Loucy (cell line): ENCODE data around the gene CCDC102B.

Experiments used
- CTCF ChIP-seq: fragments of 200-600 bp; sonication (generic); conservative IDR thresholded peaks from 2 replicates; pipeline ENCODE4 v1.5.1; 2014; ENCODE audit warnings: mild to moderate bottlenecking, antibody characterized with exemption, low read length
- EZH2phosphoT487 ChIP-seq: fragments of 200-600 bp; IDR thresholded peaks from 2 replicates; pipeline ENCODE4 v1.6.1; 2018; ENCODE audit warnings: antibody characterized with exemption, mild to moderate bottlenecking, moderate library complexity, borderline replicate concordance

- TF ChIP-seq CTCF = no peak
- TF ChIP-seq EZH2phosphoT487 = no peak
These were observed 202.5 kb downstream of the CCDC102B start for GRCh38 chr18:69000366-69000765.
